Body of pancreas (tissue), 4 donors: ENCODE results near the gene EP400.

Source experiments
- POLR2A ChIP-seq, 3 donors: fragments of 450-650 bp; IDR thresholded peaks; one replicate each; pipeline ENCODE4 v1.6.1; 2016; ENCODE audit warnings: antibody characterized with exemption in 3 of 3, mild to moderate bottlenecking in 2 of 3
- TF ChIP-seq, protein P1 (sequence below), 7 experiments: fragments of 450-650 bp in 4 of 7; fragments of 200-600 bp in 3 of 7; sonication (generic) in 3 of 7; IDR thresholded peaks; one replicate each; pipeline ENCODE4 v1.5.1; 2016 to 2019; ENCODE audit warnings: antibody characterized with exemption in 7 of 7

DNA sequence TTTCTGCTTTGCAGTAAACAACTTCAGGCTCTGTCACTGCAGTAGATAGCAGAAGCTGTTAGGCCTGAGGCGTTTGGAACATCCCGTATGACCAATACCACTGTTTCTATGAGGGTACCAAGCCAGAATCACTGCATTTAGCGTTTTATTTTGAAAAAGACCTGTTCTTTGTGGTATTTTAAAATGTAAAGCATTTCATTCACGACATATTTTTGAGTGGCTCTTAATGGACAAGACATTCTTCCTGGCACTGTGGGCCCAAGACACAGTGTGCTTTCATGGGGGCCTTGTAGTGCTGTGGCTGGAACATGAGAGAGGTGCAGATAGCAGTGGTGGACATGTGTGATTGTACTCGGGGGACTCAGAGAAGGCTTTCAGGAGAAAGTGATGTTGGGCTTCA lies 107.9 kb downstream of the EP400 start:
- no peak for TF ChIP-seq POLR2A (IDR thresholded peaks at IDR 0.05)
- TF ChIP-seq, protein P1, sequence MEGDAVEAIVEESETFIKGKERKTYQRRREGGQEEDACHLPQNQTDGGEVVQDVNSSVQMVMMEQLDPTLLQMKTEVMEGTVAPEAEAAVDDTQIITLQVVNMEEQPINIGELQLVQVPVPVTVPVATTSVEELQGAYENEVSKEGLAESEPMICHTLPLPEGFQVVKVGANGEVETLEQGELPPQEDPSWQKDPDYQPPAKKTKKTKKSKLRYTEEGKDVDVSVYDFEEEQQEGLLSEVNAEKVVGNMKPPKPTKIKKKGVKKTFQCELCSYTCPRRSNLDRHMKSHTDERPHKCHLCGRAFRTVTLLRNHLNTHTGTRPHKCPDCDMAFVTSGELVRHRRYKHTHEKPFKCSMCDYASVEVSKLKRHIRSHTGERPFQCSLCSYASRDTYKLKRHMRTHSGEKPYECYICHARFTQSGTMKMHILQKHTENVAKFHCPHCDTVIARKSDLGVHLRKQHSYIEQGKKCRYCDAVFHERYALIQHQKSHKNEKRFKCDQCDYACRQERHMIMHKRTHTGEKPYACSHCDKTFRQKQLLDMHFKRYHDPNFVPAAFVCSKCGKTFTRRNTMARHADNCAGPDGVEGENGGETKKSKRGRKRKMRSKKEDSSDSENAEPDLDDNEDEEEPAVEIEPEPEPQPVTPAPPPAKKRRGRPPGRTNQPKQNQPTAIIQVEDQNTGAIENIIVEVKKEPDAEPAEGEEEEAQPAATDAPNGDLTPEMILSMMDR (IDR thresholded peaks at IDR 0.05): no peak
